HepG2 (cell line): ENCODE results near the gene MPZL3. TPM values are rescaled to one million over a fixed set of nuclear protein-coding genes. Genes with fewer than 3 reads are reported as not detected.
A peak's percentile ranks its signal among the peaks of the same experiment; 100 is the strongest.

Experiments used
- EEA1 ChIP-seq: sonication (generic); formaldehyde crosslinking; IDR thresholded peaks from 2 replicates; pipeline ENCODE4 v1.5.1; 2020; ENCODE audit warnings: mild to moderate bottlenecking, missing genetic modification reagents, borderline replicate concordance
- FIP1L1 ChIP-seq: fragments of 200-400 bp; formaldehyde crosslinking; IDR thresholded peaks from 2 replicates; pipeline ENCODE4 v1.6.1; 2018; ENCODE audit warnings: low read depth, mild to moderate bottlenecking, low read length, moderate library complexity, borderline replicate concordance; ENCODE audit not compliant: insufficient read depth
- HMG20B ChIP-seq: conservative IDR thresholded peaks from 2 replicates; pipeline ENCODE4 v1.6.1; 2016; ENCODE audit warnings: missing genetic modification reagents, missing compliant biosample characterization
- JDP2 ChIP-seq: sonication (generic); formaldehyde crosslinking; IDR thresholded peaks from 2 replicates; pipeline ENCODE4 v1.8.1; 2022; ENCODE audit warnings: missing genetic modification reagents, borderline replicate concordance
- NR2C2 ChIP-seq: sonication (generic); formaldehyde crosslinking; IDR thresholded peaks from 2 replicates; pipeline ENCODE4 v1.4.0; 2020; ENCODE audit warnings: missing genetic modification reagents, mild to moderate bottlenecking, moderate library complexity, borderline replicate concordance
- PRMT3 ChIP-seq: sonication (generic); formaldehyde crosslinking; IDR thresholded peaks from 2 replicates; pipeline ENCODE4 v1.8.1; 2022; ENCODE audit warnings: low read depth, mild to moderate bottlenecking, moderate library complexity, missing genetic modification reagents, borderline replicate concordance
- RARG ChIP-seq: sonication (generic); formaldehyde crosslinking; IDR thresholded peaks from 2 replicates; pipeline ENCODE4 v1.4.0; 2020; ENCODE audit warnings: low read depth, mild to moderate bottlenecking, missing genetic modification reagents
- TBP ChIP-seq: sonication (generic); formaldehyde crosslinking; IDR thresholded peaks from 2 replicates; pipeline ENCODE4 v1.5.0; 2020; ENCODE audit warnings: missing genetic modification reagents
- TEAD3 ChIP-seq: optimal IDR thresholded peaks from 2 replicates; pipeline ENCODE3; 2016; ENCODE audit warnings: borderline replicate concordance
- TFDP2 ChIP-seq: sonication (generic); formaldehyde crosslinking; IDR thresholded peaks from 2 replicates; pipeline ENCODE4 v1.4.0; 2020; ENCODE audit warnings: missing genetic modification reagents
- ZBTB3 ChIP-seq: sonication (generic); formaldehyde crosslinking; IDR thresholded peaks from 2 replicates; pipeline ENCODE4 v1.4.0; 2020; ENCODE audit warnings: low read depth, mild to moderate bottlenecking, moderate library complexity, missing genetic modification reagents, borderline replicate concordance
- ZFY ChIP-seq: sonication (generic); formaldehyde crosslinking; IDR thresholded peaks from 2 replicates; pipeline ENCODE4 v1.4.0; 2020; ENCODE audit warnings: missing genetic modification reagents
- ZNF17 ChIP-seq: sonication (generic); formaldehyde crosslinking; IDR thresholded peaks from 2 replicates; pipeline ENCODE4 v1.5.0; 2020; ENCODE audit warnings: mild to moderate bottlenecking, missing genetic modification reagents
- ZNF619 ChIP-seq: sonication (generic); formaldehyde crosslinking; IDR thresholded peaks from 2 replicates; pipeline ENCODE4 v1.4.0; 2020; ENCODE audit warnings: mild to moderate bottlenecking, missing genetic modification reagents
- ZNF672 ChIP-seq: sonication (generic); formaldehyde crosslinking; IDR thresholded peaks from 2 replicates; pipeline ENCODE4 v1.8.1; 2022; ENCODE audit warnings: missing genetic modification reagents
- ZNF75D ChIP-seq: sonication (generic); formaldehyde crosslinking; IDR thresholded peaks from 2 replicates; pipeline ENCODE4 v1.8.1; 2023; ENCODE audit warnings: missing genetic modification reagents, mild to moderate bottlenecking, borderline replicate concordance
- ZNF782 ChIP-seq: sonication (generic); formaldehyde crosslinking; IDR thresholded peaks from 2 replicates; pipeline ENCODE4 v1.4.0; 2020; ENCODE audit warnings: missing genetic modification reagents, mild to moderate bottlenecking, borderline replicate concordance
- ZNF839 ChIP-seq: sonication (generic); formaldehyde crosslinking; IDR thresholded peaks from 2 replicates; pipeline ENCODE4 v1.4.0; 2020; ENCODE audit warnings: missing genetic modification reagents, mild to moderate bottlenecking, borderline replicate concordance
- polyA plus RNA-seq, 8 experiments: library from polyadenylated mRNA; depleted of rRNA in 3 of 8; stranded (reverse) in 7 of 8; unstranded in 1 of 8; fragments of >200 nt; fragmentation: Illumina TruSeq in 4 of 8; extraction: Trizol in 4 of 8; gene quantifications; 2 replicates each; pipeline versions ENCODE4 v1.2.1 to v1.2.3, GENCODE V29; 2011 to 2016; ENCODE audit warnings: low read depth in 4 of 8, missing spikeins in 1 of 8, mixed read lengths in 1 of 8; ENCODE audit not compliant: insufficient read depth in 1 of 8
- total RNA-seq, 5 experiments: library from RNA; depleted of rRNA; stranded (reverse); fragments of >200 nt; fragmentation: Illumina TruSeq; extraction: Trizol; gene quantifications; 2 replicates each; pipeline ENCODE4 v1.2.3, GENCODE V29; 2016; ENCODE audit warnings: low read depth in 1 of 5
- TF ChIP-seq, protein P1 (sequence below), 2 experiments: fragments of 450-650 bp in 1 of 2; sonication (generic) in 1 of 2; formaldehyde crosslinking in 1 of 2; IDR thresholded peaks; 2 replicates each; pipeline versions ENCODE4 v1.6.1 to v1.8.0; 2016 to 2022; ENCODE audit warnings: antibody characterized with exemption in 1 of 2, mild to moderate bottlenecking in 1 of 2, missing genetic modification reagents in 1 of 2

The MPZL3 gene
- total and polyA plus RNA-seq, 2 of the 13 experiments (the other 11 are each of a cell fraction or from before 2014, with no cell fraction given), result 5.3 to 9.3 TPM

DNA sequence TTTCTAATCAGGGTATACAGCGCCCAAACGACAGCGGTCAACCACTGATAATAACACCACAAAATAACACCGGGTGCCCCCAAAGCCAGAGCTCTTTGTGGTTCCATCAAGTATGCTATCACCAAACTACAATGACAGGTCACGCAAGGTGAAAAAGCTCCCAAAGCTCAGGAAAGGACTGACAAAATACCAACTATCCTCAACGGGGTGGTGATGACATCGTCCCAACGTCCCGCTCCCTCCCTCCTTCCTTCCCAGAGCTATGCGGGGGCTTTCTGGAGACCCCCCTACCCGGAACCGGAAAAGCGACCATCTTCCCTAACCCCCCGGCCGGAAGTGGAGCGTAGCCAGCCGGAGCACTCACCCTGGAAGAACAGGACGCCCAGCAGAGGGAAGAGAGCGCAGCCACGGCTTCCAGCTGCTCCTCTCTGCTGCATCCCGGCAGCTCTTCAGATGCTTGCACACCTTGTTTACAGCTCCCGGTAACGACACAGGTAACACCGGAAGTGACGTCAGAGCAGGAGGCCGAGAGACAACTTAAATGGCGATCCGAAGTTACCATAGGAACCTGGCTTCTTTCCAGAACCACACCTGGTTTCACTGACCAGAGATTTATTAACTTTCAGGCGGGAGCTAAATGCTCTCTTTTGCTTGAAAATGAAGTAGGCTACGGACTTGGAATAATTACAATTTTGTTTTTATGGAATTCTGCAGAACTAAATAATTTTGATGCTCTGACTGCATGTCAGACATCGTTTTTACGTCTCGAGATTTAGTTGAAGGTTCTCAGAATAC, at the start of gene MPZL3 (continued):
- TF ChIP-seq ZNF672, result no peak
- peak; percentile 99 for TF ChIP-seq ZNF839 (CRISPR knock-in tag)
- TF ChIP-seq ZNF17 (CRISPR knock-in tag), result no peak
- peak; percentile 49 for TF ChIP-seq ZFY (CRISPR knock-in tag)
- TF ChIP-seq NR2C2 (CRISPR knock-in tag), result peak; percentile 96
- TF ChIP-seq TEAD3, result peak; percentile 52
- TF ChIP-seq FIP1L1, result no peak
- no peak for TF ChIP-seq TBP (CRISPR knock-in tag)
- TF ChIP-seq PRMT3, result no peak
- no peak for TF ChIP-seq HMG20B (CRISPR knock-in tag)
- no peak for TF ChIP-seq ZNF75D (CRISPR knock-in tag)
- no peak for TF ChIP-seq ZNF782
- no peak for TF ChIP-seq ZBTB3 (CRISPR knock-in tag)
- TF ChIP-seq, protein P1, sequence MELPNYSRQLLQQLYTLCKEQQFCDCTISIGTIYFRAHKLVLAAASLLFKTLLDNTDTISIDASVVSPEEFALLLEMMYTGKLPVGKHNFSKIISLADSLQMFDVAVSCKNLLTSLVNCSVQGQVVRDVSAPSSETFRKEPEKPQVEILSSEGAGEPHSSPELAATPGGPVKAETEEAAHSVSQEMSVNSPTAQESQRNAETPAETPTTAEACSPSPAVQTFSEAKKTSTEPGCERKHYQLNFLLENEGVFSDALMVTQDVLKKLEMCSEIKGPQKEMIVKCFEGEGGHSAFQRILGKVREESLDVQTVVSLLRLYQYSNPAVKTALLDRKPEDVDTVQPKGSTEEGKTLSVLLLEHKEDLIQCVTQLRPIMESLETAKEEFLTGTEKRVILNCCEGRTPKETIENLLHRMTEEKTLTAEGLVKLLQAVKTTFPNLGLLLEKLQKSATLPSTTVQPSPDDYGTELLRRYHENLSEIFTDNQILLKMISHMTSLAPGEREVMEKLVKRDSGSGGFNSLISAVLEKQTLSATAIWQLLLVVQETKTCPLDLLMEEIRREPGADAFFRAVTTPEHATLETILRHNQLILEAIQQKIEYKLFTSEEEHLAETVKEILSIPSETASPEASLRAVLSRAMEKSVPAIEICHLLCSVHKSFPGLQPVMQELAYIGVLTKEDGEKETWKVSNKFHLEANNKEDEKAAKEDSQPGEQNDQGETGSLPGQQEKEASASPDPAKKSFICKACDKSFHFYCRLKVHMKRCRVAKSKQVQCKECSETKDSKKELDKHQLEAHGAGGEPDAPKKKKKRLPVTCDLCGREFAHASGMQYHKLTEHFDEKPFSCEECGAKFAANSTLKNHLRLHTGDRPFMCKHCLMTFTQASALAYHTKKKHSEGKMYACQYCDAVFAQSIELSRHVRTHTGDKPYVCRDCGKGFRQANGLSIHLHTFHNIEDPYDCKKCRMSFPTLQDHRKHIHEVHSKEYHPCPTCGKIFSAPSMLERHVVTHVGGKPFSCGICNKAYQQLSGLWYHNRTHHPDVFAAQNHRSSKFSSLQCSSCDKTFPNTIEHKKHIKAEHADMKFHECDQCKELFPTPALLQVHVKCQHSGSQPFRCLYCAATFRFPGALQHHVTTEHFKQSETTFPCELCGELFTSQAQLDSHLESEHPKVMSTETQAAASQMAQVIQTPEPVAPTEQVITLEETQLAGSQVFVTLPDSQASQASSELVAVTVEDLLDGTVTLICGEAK (IDR thresholded peaks at IDR 0.05), result peak; percentile 86
- TF ChIP-seq, protein P1 (CRISPR knock-in tag; IDR thresholded peaks at IDR 0.05), result 0 out of 2 replicates have a peak, but pooled peaks have one; percentile 52
- TF ChIP-seq EEA1, result no peak
- no peak for TF ChIP-seq JDP2
- TF ChIP-seq RARG (CRISPR knock-in tag), result no peak
- TF ChIP-seq TFDP2, result peak; percentile 12; the same call in 1 of the 2 replicates
- 0 out of 2 replicates have a peak, but pooled peaks have one; percentile 57 for TF ChIP-seq ZNF619 (CRISPR knock-in tag)
